Activated CD8-positive, alpha-beta T cell treated with anti-CD3 and anti-CD28 coated beads for 36 hours (primary cell): ENCODE results near the gene DERL2. TPM values are rescaled to one million over a fixed set of nuclear protein-coding genes. Genes with fewer than 3 reads are reported as not detected.

Experiments
- ATAC-seq: fragments of 200-7000 bp; cut with Tn5 transposase; one replicate; pipeline ENCODE4 v1.10.0; 2021; ENCODE audit warnings: mild to moderate bottlenecking, moderate library complexity
- CTCF ChIA-PET: fragments of 350-600 bp; sonication (Branson Sonifier 250); formaldehyde crosslinking; loops from one replicate; lab custom pipeline; 2021; ENCODE audit warnings: antibody characterized with exemption; lab: Charles Lee
- POLR2A ChIA-PET: fragments of 350-600 bp; sonication (Branson Sonifier 250); formaldehyde crosslinking; loops from one replicate; lab custom pipeline; 2021; ENCODE audit warnings: antibody characterized with exemption; lab: Charles Lee
- DNase-seq: peaks from one replicate; pipeline ENCODE4 v3.0.0-alpha.2; 2020
- H3K27ac Mint-ChIP-seq: one replicate; pipeline ENCODE4 v1.8.0; 2021; ENCODE audit warnings: mild to moderate bottlenecking, mixed read lengths
- H3K27me3 Mint-ChIP-seq: one replicate; pipeline ENCODE4 v1.8.0; 2021; ENCODE audit warnings: mixed read lengths
- H3K36me3 Mint-ChIP-seq: one replicate; pipeline ENCODE4 v1.8.0; 2021; ENCODE audit warnings: low read depth, mixed read lengths
- H3K4me1 Mint-ChIP-seq: one replicate; pipeline ENCODE4 v1.8.0; 2021; ENCODE audit warnings: low read depth, mixed read lengths
- H3K4me3 Mint-ChIP-seq: one replicate; pipeline ENCODE4 v1.8.0; 2021; ENCODE audit warnings: mild to moderate bottlenecking, moderate library complexity, mixed read lengths
- H3K9me3 Mint-ChIP-seq: one replicate; pipeline ENCODE4 v1.8.0; 2021; ENCODE audit warnings: mixed read lengths
- intact Hi-C: fragments of 100-400 bp; cut with micrococcal nuclease; formaldehyde crosslinking; loops from one replicate; pipeline ENCODE4 v1.10.0; 2022
- total RNA-seq, 2 experiments: library from RNA; stranded (reverse); gene quantifications; one replicate each; pipeline ENCODE4 v1.2.3, GENCODE V29; 2021
- TF ChIP-seq, protein P1 (sequence below): fragments of 200-600 bp; IDR thresholded peaks from one replicate; pipeline ENCODE4 v1.8.0; 2022; ENCODE audit warnings: antibody characterized with exemption, mild to moderate bottlenecking

The DERL2 gene
- total RNA-seq, 2 experiments from 2014 or later: 43.4 to 45.8 TPM

DNA sequence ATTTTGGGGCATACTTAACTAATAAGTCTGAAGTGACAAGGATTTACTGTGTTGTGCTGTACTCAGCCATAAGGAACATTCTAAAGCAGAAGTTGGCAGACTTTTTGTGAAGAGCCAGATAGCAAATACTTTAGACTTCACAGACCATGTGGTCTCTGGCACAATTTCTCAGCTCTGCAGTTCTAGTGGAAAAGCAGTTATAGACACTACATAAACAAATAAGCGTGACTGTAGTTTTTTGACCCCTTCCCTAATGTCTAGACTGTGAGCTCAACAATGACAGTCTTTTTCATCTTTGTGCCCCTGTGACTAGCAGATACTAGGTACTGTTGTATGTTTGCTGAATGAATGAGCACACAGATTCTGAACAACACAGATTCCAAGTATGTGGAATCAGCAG lies 61.1 kb downstream of the DERL2 start:
- Mint-ChIP-seq H3K4me3 (no peak overlapping the region), H3K27ac (no peak overlapping the region), H3K4me1 (peaks cover 30% of the 10 kb centered on the region), H3K9me3 (no peaks in the 10 kb centered on the region), H3K27me3 (no peaks in the 10 kb centered on the region), H3K36me3 (peaks cover 50% of the 10 kb centered on the region)
- ATAC-seq: no peak
- intact Hi-C loops: no loop called here
- POLR2A ChIA-PET: interaction anchor here (1.1 to 1.8 kb wide), 2 partner anchors 10 to 29 kb away, joined by 3 to 7 read pairs; no protein-coding TSS in a partner anchor
- CTCF ChIA-PET: interaction anchor here (7.7 kb wide), 1 partner anchor 14 kb away, joined by 68 read pairs; the partner anchor contains the start of gene C1QBP
- TF ChIP-seq, protein P1, sequence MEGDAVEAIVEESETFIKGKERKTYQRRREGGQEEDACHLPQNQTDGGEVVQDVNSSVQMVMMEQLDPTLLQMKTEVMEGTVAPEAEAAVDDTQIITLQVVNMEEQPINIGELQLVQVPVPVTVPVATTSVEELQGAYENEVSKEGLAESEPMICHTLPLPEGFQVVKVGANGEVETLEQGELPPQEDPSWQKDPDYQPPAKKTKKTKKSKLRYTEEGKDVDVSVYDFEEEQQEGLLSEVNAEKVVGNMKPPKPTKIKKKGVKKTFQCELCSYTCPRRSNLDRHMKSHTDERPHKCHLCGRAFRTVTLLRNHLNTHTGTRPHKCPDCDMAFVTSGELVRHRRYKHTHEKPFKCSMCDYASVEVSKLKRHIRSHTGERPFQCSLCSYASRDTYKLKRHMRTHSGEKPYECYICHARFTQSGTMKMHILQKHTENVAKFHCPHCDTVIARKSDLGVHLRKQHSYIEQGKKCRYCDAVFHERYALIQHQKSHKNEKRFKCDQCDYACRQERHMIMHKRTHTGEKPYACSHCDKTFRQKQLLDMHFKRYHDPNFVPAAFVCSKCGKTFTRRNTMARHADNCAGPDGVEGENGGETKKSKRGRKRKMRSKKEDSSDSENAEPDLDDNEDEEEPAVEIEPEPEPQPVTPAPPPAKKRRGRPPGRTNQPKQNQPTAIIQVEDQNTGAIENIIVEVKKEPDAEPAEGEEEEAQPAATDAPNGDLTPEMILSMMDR: no peak
- no peak for DNase-seq

DNA sequence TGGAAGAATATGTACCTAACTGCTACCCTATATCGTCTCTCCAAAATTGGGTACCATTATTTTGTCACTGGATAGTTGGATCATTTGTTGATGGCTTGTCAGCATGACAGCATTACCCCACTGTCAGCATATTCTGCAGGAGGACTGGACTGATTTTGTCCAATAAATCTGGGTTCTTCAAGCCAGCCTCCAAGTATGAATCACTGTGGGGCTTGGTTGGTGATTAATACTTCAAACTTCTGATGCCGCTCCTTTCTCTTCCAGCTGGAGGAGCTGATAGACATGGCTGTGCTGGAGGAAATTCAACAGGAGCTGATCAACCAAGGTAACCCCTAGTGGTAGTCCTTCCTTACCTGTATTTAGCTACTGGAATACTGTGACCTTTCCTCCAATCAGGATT lies 63.5 kb downstream of the DERL2 start:
- Mint-ChIP-seq H3K9me3 (no peaks in the 10 kb centered on the region), H3K36me3 (peaks cover 56% of the 10 kb centered on the region), H3K27me3 (no peaks in the 10 kb centered on the region), H3K27ac (no peak overlapping the region), H3K4me1 (peaks cover 34% of the 10 kb centered on the region), H3K4me3 (no peak overlapping the region)
- ATAC-seq (no peak), DNase-seq (no peak)
- intact Hi-C loops: no loop called here
- ChIA-PET POLR2A (interaction anchor here (0.9 to 1.5 kb wide), 3 partner anchors 10 to 18 kb away, joined by 3 to 6 read pairs (median 3); no protein-coding TSS in a partner anchor), CTCF (interaction anchor here (0.7 to 1.0 kb wide), 3 partner anchors 10 to 16 kb away, joined by 3 read pairs; partner anchors contain the start of gene C1QBP)
- TF ChIP-seq, protein P1: no peak

Other genes starting within 250 kb of the DERL2 start
- gene RABEP1, start 203.9 kb downstream of the DERL2 start, total RNA-seq: 10 to 100 TPM; 58.7 to 60.6 TPM
- 100 to 1,000 TPM; 140 to 141 TPM for gene NUP88, start 66.5 kb downstream of the DERL2 start, total RNA-seq
- 10 to 100 TPM; 56.9 to 61.4 TPM for gene RPAIN, start 66.0 kb downstream of the DERL2 start, total RNA-seq
- gene C1QBP, start 47.0 kb downstream of the DERL2 start, total RNA-seq: 100 to 1,000 TPM; 463 to 470 TPM
- 10 to 100 TPM; 30.9 to 32.5 TPM for gene DHX33, start 17.2 kb downstream of the DERL2 start, total RNA-seq
- gene MIS12, start 388 bp upstream of the DERL2 start, total RNA-seq: 10 to 100 TPM; 30.3 to 35.0 TPM
- gene NLRP1, start 98.3 kb upstream of the DERL2 start, total RNA-seq: 10 to 100 TPM; 26.0 to 28.2 TPM